Suppressor macrophage treated with lipopolysaccharide for 4 hours (primary cell): ENCODE results near the gene RFXANK.
"Not testable (repeated sequence)": the region's sequence is repeated elsewhere in the genome, so short reads cannot be mapped to it uniquely, and the experiment has no call there.

Source experiments
- DNase-seq: peaks from one replicate; pipeline ENCODE4 v3.0.0-alpha.2; 2020

The RFXANK gene

GRCh38 chr19:19170053-19170872 is 21.8 kb upstream of the RFXANK start, which contains the start of gene MEF2B:
Gene MEF2B (minus strand): TSS chr19:19170263. CDS start chr19:19150735, 19,528 bp downstream.
- DNase-seq: peak; percentile 33

GRCh38 chr19:19170873-19171672 is 21.0 kb upstream of the RFXANK start:
- DNase-seq: no peak

- DNase-seq: no peak
These were observed 20.1 kb upstream of the RFXANK start for GRCh38 chr19:19171821-19172532.

- DNase-seq: not testable (repeated sequence)
These were observed 18.8 kb upstream of the RFXANK start for GRCh38 chr19:19173243-19173642.

GRCh38 chr19:19176950-19177349 is 15.1 kb upstream of the RFXANK start:
- DNase-seq: no peak

GRCh38 chr19:19179548-19180441 is 12.3 kb upstream of the RFXANK start:
- DNase-seq: no peak

- DNase-seq: no peak
These were observed 10.5 kb upstream of the RFXANK start for GRCh38 chr19:19181488-19181998.

GRCh38 chr19:19185853-19186740 is 6.0 kb upstream of the RFXANK start:
- DNase-seq: no peak

GRCh38 chr19:19186742-19187141 is 5.3 kb upstream of the RFXANK start:
- DNase-seq: no peak

GRCh38 chr19:19191768-19192077 is 335 bp upstream of the RFXANK start:
- no peak for DNase-seq

- DNase-seq: no peak
These were observed 909 bp downstream of the RFXANK start for GRCh38 chr19:19192910-19193423.

- DNase-seq: no peak
These were observed 1.9 kb downstream of the RFXANK start for GRCh38 chr19:19193926-19194325.

- DNase-seq: no peak
These were observed 9.9 kb downstream of the RFXANK start for GRCh38 chr19:19201697-19202630.

- DNase-seq: no peak
These were observed 10.6 kb downstream of the RFXANK start for GRCh38 chr19:19202707-19203011.

- peak; percentile 97 for DNase-seq
These were observed 11.2 kb downstream of the RFXANK start, which contains the start of gene NR2C2AP for GRCh38 chr19:19203012-19203856. Gene NR2C2AP (minus strand): TSS chr19:19203414. CDS start chr19:19203060, 354 bp downstream.

- no peak for DNase-seq
These were observed 12.1 kb downstream of the RFXANK start for GRCh38 chr19:19204181-19204580.

- no peak for DNase-seq
These were observed 13.7 kb downstream of the RFXANK start for GRCh38 chr19:19205416-19206410.
